ENCODE results near the gene ADD2. TPM values are rescaled to one million over a fixed set of nuclear protein-coding genes. Genes with fewer than 3 reads are reported as not detected.
"Not testable (repeated sequence)": the region's sequence is repeated elsewhere in the genome, so short reads cannot be mapped to it uniquely, and the experiment has no call there.

Gene ADD2
- total RNA-seq, 4 donors from 2014 or later: 0.40 to 1.9 (median 1.1) TPM

GRCh38 chr2:70806013-70806412, 38.0 kb upstream of the ADD2 start:
- Histone ChIP-seq H3K4me1 (no peaks in the 10 kb centered on the region), H3K27me3 (peaks cover 15% of the 10 kb centered on the region), H3K9me3 (no peaks in the 10 kb centered on the region), H3K4me3 (no peak overlapping the region), H3K27ac (no peak overlapping the region), H3K36me3 (no peaks in the 10 kb centered on the region)
- 54 to 68% methylated on average over 5 of the region's 5 CpGs for WGBS, 2 donors (ENCODE audit: low coverage in 1 of 2)
- DNase-seq: no peak
- TF ChIP-seq EP300 (IDR thresholded peaks at IDR 0.05; ENCODE audit: low read depth) (no peak), POLR2A (IDR thresholded peaks at IDR 0.05) (no peak), POLR2AphosphoS5 (IDR thresholded peaks at IDR 0.05) (no peak), CTCF (IDR thresholded peaks at IDR 0.05) (no peak)
- intact Hi-C loops (cut with DNase I; ENCODE audit: low total_unique reads): no loop called here
- in situ Hi-C loops (cut with MboI; ENCODE audit: low pct_ligation_motif_present in 1 of 4, low pct_unique_long_range_greater_than_20kb in 1 of 4, low sequenced_read_pairs in 3 of 4): no loop called here

- WGBS, 2 donors (ENCODE audit: low coverage in 1 of 2): 69% methylated on average over 10 of the region's 10 CpGs; no CpG with 5 or more reads in 1 of the 2 donors
- Histone ChIP-seq H3K27ac (no peak overlapping the region), H3K36me3 (no peaks in the 10 kb centered on the region), H3K9me3 (no peaks in the 10 kb centered on the region), H3K27me3 (peaks cover 6% of the 10 kb centered on the region), H3K4me3 (no peak overlapping the region), H3K4me1 (no peaks in the 10 kb centered on the region)
- TF ChIP-seq POLR2AphosphoS5 (IDR thresholded peaks at IDR 0.05) (no peak), CTCF (IDR thresholded peaks at IDR 0.05) (no peak), EP300 (IDR thresholded peaks at IDR 0.05; ENCODE audit: low read depth) (no peak), POLR2A (IDR thresholded peaks at IDR 0.05) (no peak)
- DNase-seq: no peak
- in situ Hi-C loops (cut with MboI; ENCODE audit: low pct_ligation_motif_present in 1 of 4, low pct_unique_long_range_greater_than_20kb in 1 of 4, low sequenced_read_pairs in 3 of 4): no loop called here
- intact Hi-C loops (cut with DNase I; ENCODE audit: low total_unique reads): no loop called here
Observed at GRCh38 chr2:70801607-70802263, 33.7 kb upstream of the ADD2 start.

- Histone ChIP-seq H3K4me1 (no peaks in the 10 kb centered on the region), H3K27ac (no peak overlapping the region), H3K27me3 (peaks cover 3% of the 10 kb centered on the region), H3K9me3 (no peaks in the 10 kb centered on the region), H3K4me3 (no peak overlapping the region), H3K36me3 (no peaks in the 10 kb centered on the region)
- 83 to 100% methylated on average over 2 of the region's 2 CpGs for WGBS, 2 donors (ENCODE audit: low coverage in 1 of 2)
- TF ChIP-seq EP300 (IDR thresholded peaks at IDR 0.05; ENCODE audit: low read depth) (no peak), CTCF (IDR thresholded peaks at IDR 0.05) (no peak), POLR2AphosphoS5 (IDR thresholded peaks at IDR 0.05) (no peak), POLR2A (IDR thresholded peaks at IDR 0.05) (no peak)
- intact Hi-C loops (cut with DNase I; ENCODE audit: low total_unique reads) (loop anchor here (5.0 kb wide), 1 partner anchor 648 kb away; no protein-coding TSS in a partner anchor), in situ Hi-C loops (cut with MboI; ENCODE audit: low pct_ligation_motif_present in 1 of 4, low pct_unique_long_range_greater_than_20kb in 1 of 4, low sequenced_read_pairs in 3 of 4) (no loop called here)
- DNase-seq: no peak
Observed at GRCh38 chr2:70799706-70800105, 31.7 kb upstream of the ADD2 start.

GRCh38 chr2:70797996-70798395, 30.0 kb upstream of the ADD2 start:
- 79 to 100% methylated on average over 1 to 3 of the region's 3 CpGs for WGBS, 2 donors (ENCODE audit: low coverage in 1 of 2)
- H3K27me3 ChIP-seq; H3K36me3 ChIP-seq; H3K4me1 ChIP-seq; DNase-seq; H3K9me3 ChIP-seq; in situ Hi-C loops (cut with MboI; ENCODE audit: low pct_ligation_motif_present in 1 of 4, low pct_unique_long_range_greater_than_20kb in 1 of 4, low sequenced_read_pairs in 3 of 4); H3K27ac ChIP-seq; H3K4me3 ChIP-seq: not testable (repeated sequence)
- intact Hi-C loops (cut with DNase I; ENCODE audit: low total_unique reads): loop anchor here (5.0 kb wide), 1 partner anchor 649 kb away; no protein-coding TSS in a partner anchor

- H3K9me3 ChIP-seq: no peaks in the 10 kb centered on the region
- intact Hi-C loops (cut with DNase I; ENCODE audit: low total_unique reads): loop anchor here (5.0 kb wide), 1 partner anchor 650 kb away; no protein-coding TSS in a partner anchor
- DNase-seq: no peak
- H3K27me3 ChIP-seq: peaks cover 14% of the 10 kb centered on the region
- no peaks in the 10 kb centered on the region for H3K4me1 ChIP-seq
- no peak for TF ChIP-seq POLR2AphosphoS5 (IDR thresholded peaks at IDR 0.05)
- TF ChIP-seq CTCF (IDR thresholded peaks at IDR 0.05): no peak
- TF ChIP-seq POLR2A (IDR thresholded peaks at IDR 0.05): no peak
- TF ChIP-seq EP300 (IDR thresholded peaks at IDR 0.05; ENCODE audit: low read depth): no peak
- H3K27ac ChIP-seq: no peak overlapping the region
- no peak overlapping the region for H3K4me3 ChIP-seq
- in situ Hi-C loops (cut with MboI; ENCODE audit: low pct_ligation_motif_present in 1 of 4, low pct_unique_long_range_greater_than_20kb in 1 of 4, low sequenced_read_pairs in 3 of 4): no loop called here
- 29 to 51% methylated on average over 2 of the region's 2 CpGs for WGBS, 2 donors (ENCODE audit: low coverage in 1 of 2)
- no peaks in the 10 kb centered on the region for H3K36me3 ChIP-seq
Observed at GRCh38 chr2:70797506-70797905, 29.5 kb upstream of the ADD2 start.

Data from transverse colon (tissue), 4 donors.